GM13977 (cell line): ENCODE results near the gene MCF2L.
"Not testable (repeated sequence)": the region's sequence is repeated elsewhere in the genome, so short reads cannot be mapped to it uniquely, and the experiment has no call there.

Source experiments
- DNase-seq: peaks from one replicate; pipeline ENCODE4 v3.0.0; 2012; ENCODE audit warnings: low spot score
- in situ Hi-C: fragments of 300-500 bp; cut with MboI; formaldehyde crosslinking; loops from one replicate; pipeline ENCODE4 v1.12.0; 2022; ENCODE audit warnings: low sequenced_read_pairs, low pct_unique_long_range_greater_than_20kb, mixed read lengths, inconsistent platforms; ENCODE audit not compliant: unreplicated experiment
- TF ChIP-seq, protein P1 (sequence below): IDR thresholded peaks from 2 replicates; pipeline ENCODE4 v1.5.1; 2012; ENCODE audit warnings: mild to moderate bottlenecking, control low read depth; ENCODE audit not compliant: insufficient read depth; ENCODE audit errors: extremely low read depth, missing control alignments

MCF2L gene

DNA sequence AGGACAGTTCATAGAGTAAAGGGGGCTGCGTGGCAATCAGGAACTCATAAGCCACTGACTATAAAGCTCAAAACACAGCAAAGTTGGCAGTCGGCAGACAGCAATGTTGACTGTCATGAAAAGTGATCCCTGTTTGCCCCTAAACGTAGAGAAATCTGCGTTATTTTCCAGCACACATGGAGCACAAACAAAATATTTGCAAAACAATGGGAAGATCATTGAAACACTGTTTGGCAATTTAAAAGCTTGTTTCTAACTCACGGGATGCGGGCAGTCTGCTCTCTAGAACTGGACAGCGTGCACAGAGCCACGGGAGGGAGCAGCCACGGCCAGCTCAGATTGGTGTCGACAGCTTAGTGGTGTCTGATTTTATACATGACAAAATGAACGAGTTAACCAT, 130.1 kb downstream of the MCF2L start:
- in situ Hi-C loops = no loop called here
- TF ChIP-seq, protein P1, sequence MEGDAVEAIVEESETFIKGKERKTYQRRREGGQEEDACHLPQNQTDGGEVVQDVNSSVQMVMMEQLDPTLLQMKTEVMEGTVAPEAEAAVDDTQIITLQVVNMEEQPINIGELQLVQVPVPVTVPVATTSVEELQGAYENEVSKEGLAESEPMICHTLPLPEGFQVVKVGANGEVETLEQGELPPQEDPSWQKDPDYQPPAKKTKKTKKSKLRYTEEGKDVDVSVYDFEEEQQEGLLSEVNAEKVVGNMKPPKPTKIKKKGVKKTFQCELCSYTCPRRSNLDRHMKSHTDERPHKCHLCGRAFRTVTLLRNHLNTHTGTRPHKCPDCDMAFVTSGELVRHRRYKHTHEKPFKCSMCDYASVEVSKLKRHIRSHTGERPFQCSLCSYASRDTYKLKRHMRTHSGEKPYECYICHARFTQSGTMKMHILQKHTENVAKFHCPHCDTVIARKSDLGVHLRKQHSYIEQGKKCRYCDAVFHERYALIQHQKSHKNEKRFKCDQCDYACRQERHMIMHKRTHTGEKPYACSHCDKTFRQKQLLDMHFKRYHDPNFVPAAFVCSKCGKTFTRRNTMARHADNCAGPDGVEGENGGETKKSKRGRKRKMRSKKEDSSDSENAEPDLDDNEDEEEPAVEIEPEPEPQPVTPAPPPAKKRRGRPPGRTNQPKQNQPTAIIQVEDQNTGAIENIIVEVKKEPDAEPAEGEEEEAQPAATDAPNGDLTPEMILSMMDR = no peak
- no peak for DNase-seq

DNA sequence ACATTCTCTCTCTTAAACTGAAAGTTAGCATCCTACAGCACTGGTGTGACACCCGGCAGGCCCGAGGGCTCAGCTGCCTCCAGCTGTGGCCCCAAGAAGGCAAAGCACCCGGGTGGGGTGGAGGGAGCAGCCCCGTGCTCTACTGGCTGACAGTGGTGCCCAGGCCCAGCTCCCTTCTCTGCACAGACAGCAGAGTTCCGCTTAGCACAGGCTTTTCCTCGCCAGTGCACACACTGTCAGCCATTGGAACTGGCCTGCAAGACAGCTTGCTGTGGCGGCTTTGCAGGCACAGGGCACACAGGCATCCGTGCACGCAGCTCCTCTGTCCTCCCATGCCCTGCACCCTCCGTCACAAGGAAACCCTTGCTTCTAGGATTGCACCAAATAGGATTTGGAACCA, 133.3 kb downstream of the MCF2L start:
- in situ Hi-C loops, DNase-seq: not testable (repeated sequence)

DNA sequence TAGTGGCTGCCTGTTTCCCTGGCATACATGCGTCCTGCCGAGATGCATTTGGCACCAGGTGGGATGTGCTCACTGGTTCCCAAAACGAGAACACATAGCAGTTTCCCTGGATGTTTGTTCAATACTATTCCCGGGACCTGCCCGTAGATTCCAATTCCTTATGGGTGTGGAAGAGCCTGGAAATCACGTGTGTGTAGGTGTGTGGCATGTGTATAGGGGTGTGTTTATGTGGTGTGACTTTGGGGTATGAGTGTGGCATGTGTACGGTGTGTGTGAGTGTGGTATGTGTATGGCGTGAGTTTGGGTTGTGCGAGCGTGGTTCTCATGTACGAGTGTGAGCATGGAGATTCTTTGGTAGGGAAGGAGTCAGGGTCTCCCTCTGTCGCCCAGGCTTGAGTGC, 133.7 kb downstream of the MCF2L start:
- no peak for DNase-seq
- in situ Hi-C loops = no loop called here
- TF ChIP-seq, protein P1 = no peak

DNA sequence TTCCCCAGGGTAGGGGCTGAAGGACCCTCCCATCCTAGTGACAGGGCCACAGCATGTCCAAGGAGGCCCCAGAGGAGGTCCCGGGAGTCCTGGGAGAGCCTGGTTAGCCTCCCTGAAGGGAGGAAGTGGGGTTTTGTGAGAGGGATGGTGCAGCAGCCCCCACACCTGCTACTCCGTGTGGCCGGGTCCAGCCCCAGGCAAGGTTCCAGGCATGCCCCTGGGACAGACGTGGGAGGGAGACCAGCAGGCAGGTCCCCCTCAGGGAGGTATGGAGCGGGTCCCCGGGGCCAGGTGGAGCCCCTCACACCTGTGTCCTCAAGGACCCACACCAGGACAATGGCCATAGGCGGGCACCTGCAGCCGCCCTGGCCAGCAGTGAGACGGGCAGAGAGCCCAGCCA, 134.6 kb downstream of the MCF2L start:
- TF ChIP-seq, protein P1 = no peak
- DNase-seq = no peak
- in situ Hi-C loops = no loop called here

DNA sequence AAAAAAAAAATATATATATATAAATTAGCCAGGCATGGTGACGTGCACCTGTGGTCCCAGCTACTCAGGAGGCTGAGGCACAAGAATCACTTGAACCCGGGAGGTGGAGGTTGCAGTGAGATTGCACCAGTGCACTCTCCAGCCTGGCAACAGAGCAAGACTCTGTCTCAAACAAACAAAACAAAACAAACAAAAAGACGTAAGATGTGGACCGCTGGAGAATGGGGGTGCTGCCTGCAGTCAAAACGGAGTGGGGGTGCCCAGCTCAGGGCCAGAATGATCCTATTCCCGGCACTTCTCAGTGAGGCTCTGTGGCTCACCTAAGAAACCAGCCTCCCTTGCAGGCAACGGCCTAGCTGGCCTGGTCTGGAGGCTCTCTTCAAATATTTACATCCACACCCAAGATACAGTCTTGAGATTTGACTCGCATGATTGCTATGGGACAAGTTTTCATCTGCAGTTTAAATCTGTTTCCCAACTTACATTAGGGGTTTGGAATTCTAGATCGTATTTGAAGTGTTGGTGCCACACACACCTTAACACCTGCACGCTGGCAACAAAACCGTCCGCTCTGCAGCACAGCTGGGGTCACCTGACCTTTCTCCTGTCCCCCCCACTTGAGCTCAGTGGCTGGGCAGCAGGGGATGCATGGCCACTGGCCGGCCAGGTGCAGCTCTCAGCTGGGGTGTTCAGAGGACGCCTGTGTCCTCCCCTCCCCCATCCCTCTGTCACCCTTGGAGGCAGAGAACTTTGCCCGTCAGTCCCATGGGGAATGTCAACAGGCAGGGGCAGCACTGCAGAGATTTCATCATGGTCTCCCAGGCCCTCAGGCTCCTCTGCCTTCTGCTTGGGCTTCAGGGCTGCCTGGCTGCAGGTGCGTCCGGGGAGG, 136.3 kb downstream of the MCF2L start, which contains the start of gene F7:
TSS of gene F7 (plus strand) at position 760 of the 889 bp plus-strand sequence. CDS start at position 811, 51 bp downstream.
- DNase-seq = no peak
- TF ChIP-seq, protein P1 = no peak
- in situ Hi-C loops = no loop called here

DNA sequence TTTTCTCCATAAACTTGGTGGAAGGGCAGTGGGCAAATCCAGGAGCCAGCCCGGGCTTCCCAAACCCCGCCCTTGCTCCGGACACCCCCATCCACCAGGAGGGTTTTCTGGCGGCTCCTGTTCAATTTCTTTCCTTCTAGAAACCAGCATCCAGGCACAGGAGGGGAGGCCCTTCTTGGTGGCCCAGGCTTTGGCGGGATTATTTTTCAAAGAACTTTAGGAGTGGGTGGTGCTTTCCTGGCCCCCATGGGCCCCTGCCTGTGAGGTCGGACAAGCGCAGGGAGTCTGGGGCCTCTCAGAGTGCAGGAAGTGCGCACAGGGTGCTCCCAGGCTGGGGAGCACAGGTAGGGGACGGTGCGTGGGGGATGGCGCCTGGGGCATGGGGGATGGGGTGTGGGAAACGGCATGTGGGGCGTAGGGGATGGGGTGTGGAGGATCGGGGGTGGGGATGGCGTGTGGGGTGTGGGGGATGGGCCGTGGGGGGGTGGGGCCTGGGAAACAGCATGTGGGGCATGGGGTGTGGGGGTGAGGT, 137.0 kb downstream of the MCF2L start:
- in situ Hi-C loops = no loop called here
- DNase-seq = no peak

More for the DNA sequence above, 137.0 kb downstream of the MCF2L start:
- TF ChIP-seq, protein P1 = no peak
